ENCODE results near the gene DMRTB1.

Gene DMRTB1

GRCh38 chr1:53485478-53486394, 26.5 kb downstream of the DMRTB1 start:
- peak; percentile 41 to 54 for DNase-seq (ENCODE audit: low read depth in 2 of 2)

- DNase-seq (ENCODE audit: low read depth in 2 of 2) = no peak
Observed at GRCh38 chr1:53486395-53487026, 27.3 kb downstream of the DMRTB1 start.

- no peak for DNase-seq (ENCODE audit: low read depth in 2 of 2)
Observed at GRCh38 chr1:53490351-53490750, 31.2 kb downstream of the DMRTB1 start.

GRCh38 chr1:53495633-53496345, 36.6 kb downstream of the DMRTB1 start:
- DNase-seq (ENCODE audit: low read depth in 2 of 2) = no peak

GRCh38 chr1:53498555-53499131, 39.4 kb downstream of the DMRTB1 start:
- DNase-seq (ENCODE audit: low read depth in 2 of 2) = no peak

- no peak for DNase-seq (ENCODE audit: low read depth in 2 of 2)
Observed at GRCh38 chr1:53499257-53500203, 40.3 kb downstream of the DMRTB1 start.

GRCh38 chr1:53500204-53501064, 41.2 kb downstream of the DMRTB1 start:
- no peak for DNase-seq (ENCODE audit: low read depth in 2 of 2)

GRCh38 chr1:53501065-53502005, 42.1 kb downstream of the DMRTB1 start:
- no peak for DNase-seq (ENCODE audit: low read depth in 2 of 2)

GRCh38 chr1:53502641-53503432, 43.6 kb downstream of the DMRTB1 start:
- no peak for DNase-seq (ENCODE audit: low read depth in 2 of 2)

GRCh38 chr1:53503433-53504217, 44.4 kb downstream of the DMRTB1 start:
- no peak for DNase-seq (ENCODE audit: low read depth in 2 of 2)

GRCh38 chr1:53504901-53505300, 45.7 kb downstream of the DMRTB1 start:
- no peak for DNase-seq (ENCODE audit: low read depth in 2 of 2)

GRCh38 chr1:53505401-53505800, 46.2 kb downstream of the DMRTB1 start:
- DNase-seq (ENCODE audit: low read depth in 2 of 2) = no peak

GRCh38 chr1:53505891-53506290, 46.7 kb downstream of the DMRTB1 start:
- DNase-seq (ENCODE audit: low read depth in 2 of 2) = no peak

GRCh38 chr1:53506355-53507050, 47.3 kb downstream of the DMRTB1 start:
- DNase-seq (ENCODE audit: low read depth in 2 of 2) = no peak

GRCh38 chr1:53507116-53507820, 48.1 kb downstream of the DMRTB1 start:
- no peak for DNase-seq (ENCODE audit: low read depth in 2 of 2)
